Neural cell (in vitro differentiated cells): Measurements from ENCODE around the gene SHISA2. TPM values are rescaled to one million over a fixed set of nuclear protein-coding genes. Genes with fewer than 3 reads are reported as not detected.

ENCODE experiments used
- H2AFZ ChIP-seq: fragments of 200-600, 300-800 bp; sonication (generic), shearing (Covaris generic); 2 replicates; pipeline ENCODE4 v1.6.0; 2014; ENCODE audit warnings: low read depth, mild to moderate bottlenecking, antibody characterized with exemption, low read length, moderate library complexity
- H3F3A ChIP-seq: fragments of 200-600 bp; shearing (Covaris generic); 2 replicates; pipeline ENCODE4 v1.6.1; 2016; ENCODE audit warnings: mild to moderate bottlenecking, moderate library complexity, mixed read lengths, antibody characterized with exemption, low read length; ENCODE audit not compliant: insufficient read depth, poor library complexity, severe bottlenecking
- H3K27ac ChIP-seq: fragments of 200-600, 300-800 bp; sonication (generic), shearing (Covaris generic); 2 replicates; pipeline ENCODE4 v1.5.1; 2014; ENCODE audit warnings: mild to moderate bottlenecking, low read length, moderate library complexity
- H3K27me3 ChIP-seq: fragments of 300-800, 200-600 bp; sonication (generic), shearing (Covaris generic); 2 replicates; pipeline ENCODE4 v1.6.0; 2014; ENCODE audit warnings: mild to moderate bottlenecking, low read depth, low read length, moderate library complexity; ENCODE audit not compliant: insufficient read depth
- H3K36me3 ChIP-seq: fragments of 300-800, 200-600 bp; sonication (generic), shearing (Covaris generic); 2 replicates; pipeline ENCODE4 v1.5.1; 2014; ENCODE audit warnings: mild to moderate bottlenecking, antibody characterized with exemption, low read length, moderate library complexity; ENCODE audit not compliant: insufficient read depth
- H3K4me2 ChIP-seq: fragments of 300-800, 200-600 bp; sonication (generic), shearing (Covaris generic); 2 replicates; pipeline ENCODE4 v1.6.0; 2014; ENCODE audit warnings: mild to moderate bottlenecking, low read length
- H3K4me3 ChIP-seq: fragments of 300-800, 200-600 bp; sonication (generic), shearing (Covaris generic); 2 replicates; pipeline ENCODE4 v1.5.1; 2014; ENCODE audit warnings: mild to moderate bottlenecking, low read length, moderate library complexity
- H3K79me2 ChIP-seq: fragments of 200-600 bp; shearing (Covaris generic); replicated peaks from 2 replicates; pipeline ENCODE4 v1.6.0; 2014; ENCODE audit warnings: mild to moderate bottlenecking, low read length, moderate library complexity; ENCODE audit not compliant: insufficient read depth
- H3K9ac ChIP-seq: fragments of 300-800, 200-600 bp; sonication (generic), shearing (Covaris generic); 2 replicates; pipeline ENCODE4 v1.6.1; 2016; ENCODE audit warnings: mild to moderate bottlenecking, low read length, mixed read lengths
- H3K9me2 ChIP-seq: fragments of 200-600 bp; shearing (Covaris generic); 2 replicates; pipeline ENCODE4 v1.6.1; 2016; ENCODE audit warnings: mild to moderate bottlenecking, low read length, mixed read lengths; ENCODE audit not compliant: insufficient read depth
- H3K9me3 ChIP-seq: fragments of 200-600, 300-800 bp; sonication (generic), shearing (Covaris generic); 2 replicates; pipeline ENCODE4 v1.6.1; 2016; ENCODE audit warnings: mild to moderate bottlenecking, mixed run types, low read length, moderate library complexity, mixed read lengths
- H4K20me1 ChIP-seq: fragments of 200-600 bp; shearing (Covaris generic); 2 replicates; pipeline ENCODE4 v1.6.1; 2016; ENCODE audit warnings: mild to moderate bottlenecking, mixed run types; ENCODE audit not compliant: insufficient read depth
- CTCF ChIP-seq: fragments of 450-650 bp; IDR thresholded peaks from 2 replicates; pipeline ENCODE4 v1.5.1; 2014; ENCODE audit warnings: antibody characterized with exemption, mild to moderate bottlenecking, moderate library complexity; ENCODE audit not compliant: poor library complexity, severe bottlenecking
- EP300 ChIP-seq: fragments of 450-650 bp; conservative IDR thresholded peaks from 2 replicates; pipeline ENCODE4 v1.6.1; 2014; ENCODE audit warnings: antibody characterized with exemption, mild to moderate bottlenecking, moderate library complexity; ENCODE audit not compliant: poor library complexity, severe bottlenecking
- EZH2 ChIP-seq: fragments of 200-600, 300-800 bp; shearing (Covaris generic), sonication (generic); IDR thresholded peaks from 2 replicates; pipeline ENCODE4 v1.6.1; 2014; ENCODE audit warnings: antibody characterized with exemption, low read length, borderline replicate concordance, mild to moderate bottlenecking; ENCODE audit not compliant: insufficient read depth, poor library complexity, severe bottlenecking
- MXI1 ChIP-seq: fragments of 450-650 bp; conservative IDR thresholded peaks from 2 replicates; pipeline ENCODE4 v1.6.1; 2014; ENCODE audit warnings: antibody characterized with exemption, mild to moderate bottlenecking; ENCODE audit not compliant: poor library complexity, severe bottlenecking
- POLR2AphosphoS5 ChIP-seq: IDR thresholded peaks from 2 replicates; pipeline ENCODE4 v1.6.1; 2012
- RAD21 ChIP-seq: fragments of 450-650 bp; conservative IDR thresholded peaks from 2 replicates; pipeline ENCODE4 v1.6.1; 2014; ENCODE audit warnings: antibody characterized with exemption, mild to moderate bottlenecking, moderate library complexity
- SMC3 ChIP-seq: fragments of 450-650 bp; conservative IDR thresholded peaks from 2 replicates; pipeline ENCODE4 v1.6.1; 2014; ENCODE audit warnings: antibody characterized with exemption, mild to moderate bottlenecking, moderate library complexity; ENCODE audit not compliant: poor library complexity
- TAF1 ChIP-seq: IDR thresholded peaks from 2 replicates; pipeline ENCODE4 v1.6.1; 2012; ENCODE audit warnings: low read depth
- polyA plus RNA-seq: library from polyadenylated mRNA; depleted of rRNA; stranded (reverse); fragments of >200 nt; gene quantifications from 2 replicates; pipeline ENCODE4 v1.2.3, GENCODE V29; 2014
- TF ChIP-seq, protein P1 (sequence below): IDR thresholded peaks from 2 replicates; pipeline ENCODE4 v1.6.1; 2012; ENCODE audit warnings: borderline replicate concordance

Gene SHISA2
- polyA plus RNA-seq, 1 donor from 2014 or later: 2.3 TPM

DNA sequence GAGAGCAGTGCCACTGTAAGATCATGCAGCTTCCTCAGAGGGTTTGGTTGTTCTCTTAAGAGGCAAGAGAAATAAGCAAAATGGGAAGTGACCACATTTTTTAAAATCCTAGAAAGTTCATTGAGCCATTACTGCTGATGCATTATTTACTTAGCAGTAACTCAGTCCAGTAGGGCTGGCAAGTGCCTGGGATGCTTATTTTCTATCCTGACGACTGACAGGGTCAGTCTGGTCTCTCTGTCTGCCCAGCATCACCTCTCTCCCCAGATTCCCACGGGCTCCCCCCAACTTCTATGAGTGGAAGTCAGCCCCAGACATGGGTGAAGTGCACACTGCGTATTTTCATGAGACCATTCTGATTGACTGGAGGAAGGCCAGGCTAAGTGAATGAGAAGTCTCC lies 10.4 kb downstream of the SHISA2 start:
- H3K27ac ChIP-seq: no peak overlapping the region
- no peak overlapping the region for H3K4me2 ChIP-seq
- H2AFZ ChIP-seq: no peak overlapping the region
- no peak overlapping the region for H3K9ac ChIP-seq
- H3K79me2 ChIP-seq: peaks cover 21% of the 10 kb centered on the region
- H3F3A ChIP-seq: no peaks in the 10 kb centered on the region
- H3K27me3 ChIP-seq: no peaks in the 10 kb centered on the region
- H3K9me2 ChIP-seq: no peaks in the 10 kb centered on the region
- H3K4me3 ChIP-seq: no peak overlapping the region
- TF ChIP-seq POLR2AphosphoS5: no peak
- no peak for TF ChIP-seq EZH2
- TF ChIP-seq RAD21: no peak
- TF ChIP-seq SMC3: no peak
- no peak for TF ChIP-seq CTCF
- no peak for TF ChIP-seq TAF1
- no peaks in the 10 kb centered on the region for H4K20me1 ChIP-seq
- peaks cover 1% of the 10 kb centered on the region for H3K9me3 ChIP-seq
- no peaks in the 10 kb centered on the region for H3K36me3 ChIP-seq

DNA sequence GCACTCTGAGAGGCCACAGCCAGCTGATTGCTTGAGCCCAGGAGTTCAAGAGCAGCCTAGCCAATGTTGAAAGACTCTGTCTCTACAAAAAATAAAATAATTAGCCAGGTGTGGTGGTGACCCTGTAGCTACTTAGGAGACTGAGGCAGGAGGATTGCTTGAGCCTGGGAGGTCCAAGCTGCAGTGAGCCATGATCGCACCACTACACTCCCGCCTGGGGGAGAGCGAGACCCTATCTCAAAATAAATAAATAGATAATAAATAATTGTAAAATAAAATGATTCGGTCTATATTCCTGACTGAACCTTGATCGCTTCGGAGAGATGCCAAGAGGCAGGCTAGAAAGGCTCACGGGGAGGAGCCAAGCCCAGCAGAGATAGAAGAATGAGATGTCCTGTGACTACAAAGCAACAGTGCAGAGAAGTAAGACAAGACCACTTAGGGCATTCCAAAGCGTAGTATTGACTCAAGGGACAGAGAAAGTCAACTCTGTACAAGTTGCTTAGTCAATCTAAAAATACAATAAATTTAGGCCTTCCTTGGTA lies 12.8 kb downstream of the SHISA2 start:
- Histone ChIP-seq H3K4me3 (no peak overlapping the region), H4K20me1 (no peaks in the 10 kb centered on the region), H3K4me2 (no peak overlapping the region)

DNA sequence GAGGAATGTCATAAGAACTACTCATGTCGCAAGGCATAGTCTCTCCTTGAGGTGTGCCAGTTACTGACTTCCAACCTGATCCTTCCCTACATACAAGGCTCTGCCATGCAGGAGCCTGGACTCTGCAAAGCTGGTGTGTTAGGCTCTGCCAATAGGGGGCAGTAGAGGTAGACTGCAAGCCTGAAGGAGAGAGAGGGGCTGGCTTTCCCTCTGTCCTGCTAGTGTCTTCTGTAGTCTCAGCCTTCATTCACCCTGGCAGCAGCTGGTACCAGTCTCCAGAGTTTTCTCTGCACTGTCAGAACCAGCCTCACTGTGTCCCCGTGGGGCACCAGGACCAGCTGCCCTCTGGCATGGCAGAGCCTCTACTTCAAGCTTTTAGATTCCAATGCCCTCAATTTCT lies 14.5 kb downstream of the SHISA2 start:
- H3K9me2 ChIP-seq: no peaks in the 10 kb centered on the region
- H3K9me3 ChIP-seq: peaks cover 3% of the 10 kb centered on the region
- no peak overlapping the region for H2AFZ ChIP-seq
- no peaks in the 10 kb centered on the region for H4K20me1 ChIP-seq
- no peak overlapping the region for H3K9ac ChIP-seq
- H3K36me3 ChIP-seq: no peaks in the 10 kb centered on the region
- H3F3A ChIP-seq: no peaks in the 10 kb centered on the region
- TF ChIP-seq CTCF: no peak
- no peak for TF ChIP-seq RAD21
- no peak for TF ChIP-seq EP300
- no peak for TF ChIP-seq MXI1
- TF ChIP-seq TAF1: no peak
- no peak for TF ChIP-seq EZH2
- TF ChIP-seq, protein P1, sequence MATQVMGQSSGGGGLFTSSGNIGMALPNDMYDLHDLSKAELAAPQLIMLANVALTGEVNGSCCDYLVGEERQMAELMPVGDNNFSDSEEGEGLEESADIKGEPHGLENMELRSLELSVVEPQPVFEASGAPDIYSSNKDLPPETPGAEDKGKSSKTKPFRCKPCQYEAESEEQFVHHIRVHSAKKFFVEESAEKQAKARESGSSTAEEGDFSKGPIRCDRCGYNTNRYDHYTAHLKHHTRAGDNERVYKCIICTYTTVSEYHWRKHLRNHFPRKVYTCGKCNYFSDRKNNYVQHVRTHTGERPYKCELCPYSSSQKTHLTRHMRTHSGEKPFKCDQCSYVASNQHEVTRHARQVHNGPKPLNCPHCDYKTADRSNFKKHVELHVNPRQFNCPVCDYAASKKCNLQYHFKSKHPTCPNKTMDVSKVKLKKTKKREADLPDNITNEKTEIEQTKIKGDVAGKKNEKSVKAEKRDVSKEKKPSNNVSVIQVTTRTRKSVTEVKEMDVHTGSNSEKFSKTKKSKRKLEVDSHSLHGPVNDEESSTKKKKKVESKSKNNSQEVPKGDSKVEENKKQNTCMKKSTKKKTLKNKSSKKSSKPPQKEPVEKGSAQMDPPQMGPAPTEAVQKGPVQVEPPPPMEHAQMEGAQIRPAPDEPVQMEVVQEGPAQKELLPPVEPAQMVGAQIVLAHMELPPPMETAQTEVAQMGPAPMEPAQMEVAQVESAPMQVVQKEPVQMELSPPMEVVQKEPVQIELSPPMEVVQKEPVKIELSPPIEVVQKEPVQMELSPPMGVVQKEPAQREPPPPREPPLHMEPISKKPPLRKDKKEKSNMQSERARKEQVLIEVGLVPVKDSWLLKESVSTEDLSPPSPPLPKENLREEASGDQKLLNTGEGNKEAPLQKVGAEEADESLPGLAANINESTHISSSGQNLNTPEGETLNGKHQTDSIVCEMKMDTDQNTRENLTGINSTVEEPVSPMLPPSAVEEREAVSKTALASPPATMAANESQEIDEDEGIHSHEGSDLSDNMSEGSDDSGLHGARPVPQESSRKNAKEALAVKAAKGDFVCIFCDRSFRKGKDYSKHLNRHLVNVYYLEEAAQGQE: no peak
- no peak for TF ChIP-seq SMC3
- TF ChIP-seq POLR2AphosphoS5: no peak
- H3K27ac ChIP-seq: no peak overlapping the region
- no peaks in the 10 kb centered on the region for H3K27me3 ChIP-seq
- no peak overlapping the region for H3K4me3 ChIP-seq
- H3K4me2 ChIP-seq: no peak overlapping the region
- H3K79me2 ChIP-seq: no peaks in the 10 kb centered on the region

More for the DNA sequence above, 12.8 kb downstream of the SHISA2 start:
- Histone ChIP-seq H3K79me2 (no peaks in the 10 kb centered on the region), H3K27ac (no peak overlapping the region), H3F3A (no peaks in the 10 kb centered on the region), H3K9me2 (no peaks in the 10 kb centered on the region), H3K9ac (no peak overlapping the region), H3K36me3 (no peaks in the 10 kb centered on the region), H3K27me3 (no peaks in the 10 kb centered on the region), H3K9me3 (peaks cover 3% of the 10 kb centered on the region), H2AFZ (no peak overlapping the region)
- TF ChIP-seq EP300 (no peak), CTCF (no peak), RAD21 (no peak)
